Right renal pelvis (tissue), 4 donors: Measurements from ENCODE around the gene LAD1. TPM values are rescaled to one million over a fixed set of nuclear protein-coding genes. Genes with fewer than 3 reads are reported as not detected.

Source experiments
- DNase-seq, 4 donors: peaks; one replicate each; pipeline ENCODE4 v3.0.0-alpha.2; 2013; ENCODE audit warnings: low read depth in 4 of 4, low spot score in 3 of 4, missing footprints in 1 of 4
- polyA plus RNA-seq, 4 donors: library from polyadenylated mRNA; unstranded; fragments of 120-200 nt; gene quantifications; one replicate each; pipeline ENCODE4 v1.2.1, GENCODE V29; 2013; ENCODE audit not compliant: insufficient read length in 4 of 4

The LAD1 gene
- polyA plus RNA-seq, 4 donors = 26.8 to 36.9 (median 31.5) TPM

DNA sequence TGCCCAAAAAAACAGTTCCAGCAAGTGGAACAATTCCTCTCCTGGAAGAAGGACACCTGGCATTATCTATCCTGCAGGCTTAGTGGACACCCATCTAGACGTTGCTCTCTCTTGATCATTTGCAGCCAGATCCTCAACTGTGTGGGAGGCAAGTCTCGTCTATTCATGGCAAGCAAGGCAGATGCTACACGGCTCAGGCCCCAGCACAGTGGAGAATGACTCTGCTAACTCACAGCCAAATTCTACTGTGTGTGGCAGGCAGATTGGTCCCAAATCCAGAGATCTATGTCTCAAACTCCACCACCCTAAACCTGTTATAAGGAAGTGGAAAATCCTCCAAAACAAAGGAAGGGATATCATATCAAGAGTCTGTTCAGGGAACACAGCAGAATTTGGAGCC lies 28.6 kb downstream of the LAD1 start:
- no peak for DNase-seq

DNA sequence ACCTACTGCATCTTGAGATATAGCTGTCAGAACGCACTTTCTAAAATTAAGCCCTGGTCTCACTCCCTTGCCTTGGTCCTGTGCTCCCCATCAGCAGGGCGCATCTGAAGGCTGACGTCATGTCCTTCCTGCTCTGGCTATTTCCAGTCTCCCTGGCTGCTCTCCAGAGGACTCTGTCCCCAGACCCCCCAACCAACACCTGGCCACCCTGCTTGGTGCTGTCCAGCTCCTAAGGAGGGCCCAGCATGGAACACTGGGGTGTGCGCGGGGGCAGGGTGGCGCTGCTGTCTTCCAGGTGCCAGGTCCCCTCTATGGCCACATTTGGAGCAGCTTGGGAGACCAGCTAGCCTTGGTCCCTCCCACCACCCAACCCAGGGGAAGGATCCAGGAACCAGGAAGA lies 29.9 kb downstream of the LAD1 start:
- DNase-seq = no peak

DNA sequence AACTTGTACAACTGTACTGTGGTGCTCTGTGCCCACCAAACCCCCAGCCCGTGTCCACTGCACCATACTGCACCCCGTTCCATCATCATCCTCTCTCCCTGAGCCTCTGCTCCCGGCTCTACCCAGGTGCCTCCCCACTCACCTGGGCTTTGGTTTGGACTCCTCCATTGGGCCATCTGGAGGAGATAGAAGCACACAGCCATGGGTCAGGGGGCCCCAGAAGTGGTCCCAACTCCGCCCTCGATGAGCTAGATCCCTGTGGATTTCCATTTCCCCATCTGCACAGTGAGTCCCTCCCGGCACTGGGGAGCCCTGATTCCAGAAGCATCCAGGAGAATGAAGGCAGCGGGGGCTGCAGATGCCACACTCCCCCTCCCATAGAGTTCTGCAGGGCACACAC lies 32.4 kb downstream of the LAD1 start:
- DNase-seq = no peak

DNA sequence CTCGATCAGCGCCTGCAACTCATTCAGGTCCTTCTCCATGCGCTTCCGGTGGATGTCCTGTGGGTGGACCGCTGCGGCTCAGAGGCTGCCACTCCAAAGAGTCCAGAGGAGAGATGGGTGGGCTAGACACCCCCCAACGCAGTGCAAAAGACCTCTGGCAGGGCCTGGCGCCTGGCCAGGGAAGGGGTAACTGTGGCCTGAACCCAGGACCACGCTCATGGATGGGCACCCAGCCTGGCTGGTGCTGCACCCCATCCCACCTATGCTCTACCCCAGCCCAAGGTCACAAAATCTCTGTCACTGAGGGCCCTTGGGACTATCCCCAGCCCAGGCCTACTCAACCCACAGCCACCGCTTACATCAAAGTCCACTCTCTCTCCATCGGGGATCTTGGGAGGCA lies 33.9 kb downstream of the LAD1 start:
- no peak for DNase-seq

DNA sequence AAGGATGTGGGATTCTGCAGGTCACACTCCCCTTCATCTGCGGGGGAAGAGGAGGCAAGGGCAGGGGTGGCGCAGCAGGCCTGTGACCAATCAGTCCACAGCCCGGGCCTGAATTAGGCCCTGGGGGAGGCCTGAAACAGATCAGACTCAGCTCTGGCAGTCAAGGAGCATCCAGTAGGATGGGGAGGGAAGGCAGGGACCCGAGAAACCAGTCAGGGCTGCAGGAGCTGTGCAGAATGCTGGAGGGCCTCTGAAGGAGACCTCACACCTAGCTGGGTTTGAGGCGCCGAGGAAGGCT lies 34.4 kb downstream of the LAD1 start:
- no peak for DNase-seq

DNA sequence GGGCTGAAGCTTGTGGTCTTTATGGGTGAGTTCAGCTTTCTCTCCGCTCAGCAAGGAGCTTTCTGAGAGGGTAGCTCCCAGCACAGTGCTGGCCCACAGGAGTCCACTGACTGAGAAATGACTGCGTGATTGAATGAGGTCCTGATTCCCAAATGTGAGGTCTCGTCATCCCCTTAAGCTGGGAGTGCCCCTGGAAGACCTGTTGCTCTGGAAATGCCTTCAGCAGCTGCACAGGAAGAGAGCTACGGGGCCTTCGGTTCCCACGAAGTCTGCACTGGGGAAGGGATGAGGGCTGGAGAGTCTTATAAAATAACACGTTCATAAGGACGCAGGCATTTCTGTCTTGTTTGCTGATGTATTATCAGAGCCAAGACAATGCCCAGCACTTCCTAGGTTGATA lies 35.7 kb downstream of the LAD1 start:
- DNase-seq = no peak

DNA sequence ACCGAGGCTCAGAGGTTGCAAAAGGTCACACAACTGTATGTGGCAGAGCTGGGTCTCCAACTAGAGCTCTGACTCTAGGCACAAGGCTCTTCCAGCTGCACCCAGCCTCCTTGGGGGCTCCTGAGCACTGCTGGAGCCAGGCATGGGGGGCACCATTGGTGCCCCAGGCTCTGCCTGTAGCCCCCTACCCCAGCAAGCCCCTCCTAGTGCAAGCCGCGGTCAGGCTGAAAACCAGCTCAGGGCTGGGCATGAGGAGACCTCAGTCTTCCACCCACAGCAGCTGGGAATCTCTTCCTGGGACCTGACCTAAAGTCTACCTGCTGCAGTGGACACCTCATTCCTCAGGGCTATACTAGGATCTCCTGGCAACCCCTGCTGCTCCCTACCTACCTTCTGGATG lies 36.2 kb downstream of the LAD1 start:
- no peak for DNase-seq

DNA sequence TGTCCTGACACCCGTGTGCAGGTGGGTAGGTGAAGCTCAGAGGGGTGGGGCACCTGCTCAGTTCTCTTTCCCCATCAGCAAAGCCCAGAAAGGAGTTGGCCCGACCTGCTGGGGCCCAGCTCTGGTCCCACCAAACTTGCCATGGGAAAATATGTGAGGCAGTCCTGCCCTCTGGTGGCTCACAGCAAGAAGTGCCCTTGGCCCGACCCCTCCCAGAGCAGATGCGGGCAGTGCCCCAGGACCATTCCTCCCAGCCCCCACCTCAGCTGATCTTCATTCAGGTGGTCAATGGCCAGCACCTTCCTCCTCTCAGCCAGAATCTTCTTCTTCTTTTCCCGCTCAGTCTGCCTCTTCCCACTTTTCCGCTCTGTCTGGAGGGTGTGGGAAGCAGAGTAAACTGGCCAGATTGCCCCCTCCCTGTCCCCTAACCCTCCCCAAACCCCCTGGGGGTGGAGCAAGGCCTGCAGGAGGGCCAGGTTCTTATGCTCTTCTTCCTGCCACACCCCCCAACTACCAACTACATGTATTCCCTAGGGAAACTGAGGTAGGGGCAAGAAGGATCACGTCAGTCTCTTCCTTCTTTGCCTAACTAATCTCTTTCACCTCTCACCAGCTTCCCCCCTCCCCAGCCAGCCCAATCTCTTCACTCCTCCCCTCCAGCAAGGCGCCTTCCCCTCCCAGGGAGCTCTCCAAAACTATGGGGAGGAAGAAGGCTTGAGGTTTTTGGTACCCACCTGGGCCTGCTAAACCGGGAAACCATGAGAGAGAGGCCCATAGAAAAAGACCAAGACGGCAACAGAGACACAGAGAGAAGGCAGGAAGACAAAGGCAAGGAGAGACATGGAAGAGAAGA lies 37.2 kb downstream of the LAD1 start:
- DNase-seq = no peak

DNA sequence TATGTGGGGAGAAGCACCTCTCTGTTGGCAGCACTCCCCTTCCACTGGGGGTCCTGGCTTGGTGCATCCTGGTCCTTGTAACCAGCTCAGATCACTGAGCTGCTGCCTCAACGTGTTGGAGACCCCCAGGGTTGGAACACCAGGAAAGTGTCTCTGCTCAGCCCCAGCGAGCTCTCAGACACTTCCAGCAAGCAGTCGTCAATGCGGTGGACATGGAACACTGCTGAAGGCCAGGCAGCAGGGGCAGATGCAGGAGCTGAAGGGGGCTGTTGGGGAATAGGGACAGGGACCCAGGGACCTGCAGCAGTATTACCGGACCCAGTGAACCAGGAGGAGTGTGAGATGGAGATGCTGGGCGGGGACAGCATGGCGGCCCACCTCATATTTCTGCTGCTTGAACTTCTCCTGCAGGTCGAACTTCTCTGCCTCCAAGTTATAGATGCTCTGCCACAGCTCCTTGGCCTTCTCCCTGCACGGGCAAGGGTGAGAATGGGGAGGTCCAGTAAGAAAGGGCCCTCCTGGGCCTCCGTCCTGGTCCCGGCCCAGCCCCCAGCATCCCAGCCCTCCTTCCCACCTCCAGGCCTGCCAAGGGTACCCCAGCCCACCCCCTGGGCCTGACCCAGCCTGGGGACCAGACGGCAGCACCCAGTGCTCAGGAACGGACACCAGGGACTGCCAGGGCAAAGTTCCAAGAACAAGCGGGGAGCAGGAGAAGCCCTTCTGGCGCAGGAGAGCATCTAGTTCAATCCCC lies 38.0 kb downstream of the LAD1 start:
- no peak for DNase-seq

DNA sequence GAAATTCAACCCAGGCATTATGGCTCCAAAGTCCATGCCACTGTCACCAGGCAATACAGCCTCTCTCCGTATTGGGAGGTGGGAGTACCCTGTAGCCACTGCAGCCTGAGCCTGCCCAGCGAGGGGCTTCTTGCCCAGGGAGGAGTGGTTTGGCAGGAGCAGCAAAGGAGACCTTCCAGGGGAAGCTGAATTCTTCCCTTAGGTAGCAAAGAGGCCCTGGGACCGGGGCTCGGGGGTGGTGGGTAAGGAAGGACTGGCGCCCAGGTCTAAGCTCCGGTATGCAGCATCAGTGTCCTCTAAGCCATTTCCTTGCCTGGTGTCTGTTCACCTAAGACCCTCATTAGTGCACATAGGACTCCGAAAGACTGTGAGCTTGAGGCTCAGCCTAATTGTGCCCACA lies 38.6 kb downstream of the LAD1 start:
- no peak for DNase-seq

DNA sequence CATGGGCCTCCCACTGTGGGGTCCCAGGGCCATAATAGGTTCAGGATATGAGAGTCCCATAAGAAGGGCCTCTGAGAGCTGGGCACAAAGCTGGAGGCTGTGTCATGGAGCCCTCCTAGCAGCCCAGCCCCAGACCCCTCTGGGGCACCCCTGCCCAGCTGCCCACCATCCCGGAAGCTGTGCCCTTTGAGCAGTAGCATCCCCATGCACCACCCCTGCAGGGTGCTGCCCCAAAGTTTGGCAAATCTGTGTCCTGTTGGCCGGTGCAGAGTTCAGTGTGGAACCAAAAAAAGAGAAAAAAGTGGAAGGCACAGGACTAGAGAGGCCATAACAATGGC lies 39.3 kb downstream of the LAD1 start:
- DNase-seq = no peak

DNA sequence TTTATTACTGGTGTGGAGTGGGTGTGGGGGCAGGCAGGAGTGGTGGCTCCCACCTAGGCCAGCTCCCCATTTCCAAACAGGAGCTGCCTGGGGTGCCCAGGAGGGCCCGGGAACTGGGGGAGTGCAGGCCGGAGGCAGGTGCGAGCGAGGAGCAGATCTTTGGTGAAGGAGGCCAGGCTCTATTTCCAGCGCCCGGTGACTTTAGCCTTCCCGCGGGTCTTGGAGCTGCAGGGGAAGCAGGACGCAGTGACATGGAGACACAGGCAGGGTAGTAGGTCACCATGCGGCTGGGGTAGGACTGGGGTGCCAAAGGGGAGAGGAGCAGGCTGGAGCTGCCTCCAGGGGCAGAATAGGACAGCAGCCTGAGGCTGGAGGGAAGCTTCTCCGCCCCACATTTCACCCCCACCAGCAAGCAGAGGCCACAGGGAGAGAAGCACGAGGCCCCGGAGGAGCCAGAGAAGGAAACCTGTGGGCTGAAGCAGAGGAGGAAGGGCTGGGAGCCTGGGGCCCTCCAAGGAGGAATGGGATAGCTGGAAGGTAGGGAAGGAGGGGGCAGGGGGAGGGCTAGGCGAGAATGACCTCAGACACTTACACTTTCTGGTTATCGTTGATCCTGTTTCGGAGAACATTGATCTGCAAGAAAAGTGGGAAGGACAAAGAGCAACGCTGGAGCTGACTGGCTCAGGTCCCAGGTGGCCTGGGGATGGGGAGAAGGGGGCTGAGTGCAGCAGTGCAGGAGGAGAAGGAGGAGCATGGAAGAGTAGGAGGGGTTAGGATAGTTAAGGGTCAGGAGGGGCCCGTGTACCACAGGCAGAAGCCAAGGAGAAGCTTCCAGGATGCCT lies 39.9 kb downstream of the LAD1 start:
- no peak for DNase-seq

DNA sequence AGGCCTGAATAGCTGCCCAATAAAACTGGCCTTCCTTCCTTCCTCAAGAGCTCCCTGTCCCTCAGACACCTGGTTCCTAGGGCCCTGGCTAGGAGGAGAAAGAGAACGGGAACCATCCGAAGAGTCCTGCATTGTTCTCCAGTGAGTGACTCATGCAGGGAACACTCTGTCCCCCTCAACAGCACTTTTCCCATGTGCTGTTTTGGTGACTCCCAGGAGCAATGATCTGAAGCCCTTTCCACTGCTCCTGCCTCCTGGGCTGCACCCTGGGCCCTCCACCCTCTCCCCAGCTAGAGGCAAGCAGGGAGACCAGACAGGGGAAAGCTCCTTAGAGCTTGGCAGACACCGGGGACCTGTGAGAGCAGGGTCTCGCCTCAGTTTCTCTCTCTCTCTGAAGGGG lies 40.5 kb downstream of the LAD1 start:
- DNase-seq = no peak

DNA sequence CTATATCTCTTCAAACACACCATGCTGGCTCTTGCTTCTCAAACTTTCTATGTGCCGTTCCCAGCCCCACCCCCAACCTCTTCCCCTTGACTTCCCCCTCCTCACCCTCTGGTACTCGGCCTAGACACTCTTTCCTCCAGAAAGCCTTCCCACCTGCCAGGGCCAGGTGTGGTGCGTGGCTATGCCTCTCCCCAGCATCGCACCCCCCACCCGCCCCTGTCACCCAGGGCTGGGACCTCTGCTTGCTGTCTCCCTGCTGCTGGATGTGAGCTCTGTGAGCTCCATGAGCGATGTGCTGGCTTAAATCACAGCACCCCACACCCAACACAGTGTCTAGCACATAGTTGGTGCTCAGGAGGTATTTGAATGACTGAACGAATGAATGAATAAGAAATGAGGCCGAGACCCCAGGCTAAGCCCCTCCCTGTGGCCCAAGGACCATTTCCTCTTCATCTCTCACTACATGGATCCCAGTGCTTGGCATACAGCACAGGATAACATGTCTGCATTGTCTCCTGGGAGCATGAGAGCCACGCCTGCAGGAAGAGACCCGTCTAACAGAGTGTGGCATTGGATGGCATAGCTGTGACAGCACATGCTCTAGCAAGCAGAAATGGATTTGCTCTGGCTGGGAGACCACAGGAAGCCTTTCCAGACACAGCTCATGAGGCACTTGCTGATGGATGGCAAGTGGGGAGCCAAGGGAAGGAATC lies 41.3 kb downstream of the LAD1 start:
- DNase-seq = no peak

DNA sequence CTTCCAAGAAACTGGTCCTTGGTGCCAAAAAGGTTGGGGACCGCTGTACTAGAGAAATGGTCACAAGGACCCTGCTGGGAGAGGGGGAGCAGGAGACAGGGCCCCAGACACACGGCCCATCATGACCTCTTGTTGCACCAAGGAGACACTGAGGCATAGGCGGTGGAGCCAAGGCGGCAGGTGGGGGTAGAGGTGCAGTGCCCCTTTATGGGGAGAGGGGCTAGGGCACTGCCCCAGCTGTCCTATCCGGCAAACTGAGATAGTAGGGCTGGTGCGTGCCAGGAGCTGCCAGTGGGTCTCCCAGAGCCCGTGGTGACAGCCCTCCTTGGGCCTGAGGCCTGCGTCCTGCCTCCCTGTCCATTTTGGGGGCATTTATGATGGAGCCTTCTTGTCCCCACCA lies 41.9 kb downstream of the LAD1 start:
- no peak for DNase-seq

DNA sequence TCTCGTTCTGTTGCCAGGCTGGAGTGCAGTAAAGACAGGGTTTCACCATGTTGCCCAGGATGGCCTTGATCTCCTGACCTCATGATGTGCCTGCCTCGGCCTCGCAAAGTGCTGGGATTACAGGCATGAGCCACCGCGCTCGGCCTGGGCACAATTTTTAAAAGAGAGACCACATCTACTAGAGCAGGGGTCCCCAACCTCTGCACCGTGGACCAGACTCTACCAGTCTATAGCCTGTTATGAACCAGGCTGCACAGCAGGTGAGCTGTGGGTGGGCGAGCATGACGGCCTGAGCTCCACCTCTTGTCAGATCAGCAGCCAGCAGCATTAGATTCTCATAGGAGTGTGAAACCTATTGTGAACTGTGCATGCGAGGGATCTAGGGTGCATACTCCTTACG lies 42.4 kb downstream of the LAD1 start:
- DNase-seq = no peak

DNA sequence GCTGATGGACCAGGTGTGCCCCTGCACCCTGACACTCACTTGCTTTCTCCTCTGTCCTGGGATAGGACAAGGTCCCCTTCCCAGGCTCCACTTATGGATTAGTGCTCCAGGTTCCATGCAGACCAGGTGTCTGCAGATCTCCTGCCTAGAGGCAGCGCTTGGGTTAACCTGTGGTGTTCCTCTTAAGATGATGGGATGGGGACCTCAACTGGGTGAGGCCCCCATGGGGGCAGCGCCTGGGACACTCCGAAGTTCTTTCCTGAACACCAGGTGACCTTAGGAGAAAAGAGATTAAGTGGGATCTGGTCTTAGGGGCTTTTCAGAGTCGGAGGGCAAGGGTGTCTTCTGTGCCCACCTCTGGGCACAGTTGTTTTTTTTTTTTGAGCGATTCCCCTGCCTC lies 42.9 kb downstream of the LAD1 start:
- no peak for DNase-seq

DNA sequence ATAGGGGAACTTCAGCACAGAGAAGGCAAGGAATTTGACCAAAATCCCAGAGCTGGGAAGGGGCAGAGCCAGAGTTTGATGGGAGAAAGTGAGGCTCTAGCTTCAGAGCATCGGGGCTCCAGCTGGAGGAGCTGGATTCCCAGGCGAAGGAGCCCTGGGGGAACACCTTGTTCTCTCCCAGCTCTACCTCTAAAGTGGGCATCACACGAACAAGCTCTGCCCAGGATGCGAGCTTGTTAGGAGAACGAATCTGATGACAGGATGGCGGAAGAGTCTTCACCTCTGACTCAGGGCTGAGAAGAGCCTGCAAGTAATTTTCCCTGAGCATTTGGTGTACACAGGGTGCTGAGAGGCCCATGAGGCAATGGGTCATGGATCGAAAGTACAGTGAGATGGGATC lies 43.7 kb downstream of the LAD1 start:
- no peak for DNase-seq

DNA sequence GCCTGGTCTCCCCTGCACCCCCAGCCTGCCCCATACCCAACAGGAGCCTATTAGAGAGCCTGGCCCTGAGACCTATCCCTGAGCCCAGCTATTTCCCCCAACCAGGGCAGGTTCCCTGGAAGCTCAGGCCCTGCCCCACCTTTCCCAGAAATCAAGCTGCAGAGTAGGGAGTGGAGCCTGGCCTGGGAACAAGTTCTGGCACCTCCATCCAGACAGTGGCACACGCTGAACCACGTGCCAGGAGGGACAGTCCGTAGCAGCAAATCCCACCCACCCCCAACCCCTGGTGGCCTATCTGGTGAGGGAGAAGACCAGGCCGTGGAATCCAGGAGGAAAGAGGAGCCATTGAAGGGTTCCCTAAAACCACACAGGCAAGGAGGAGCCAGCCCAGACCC lies 44.2 kb downstream of the LAD1 start:
- DNase-seq = no peak

DNA sequence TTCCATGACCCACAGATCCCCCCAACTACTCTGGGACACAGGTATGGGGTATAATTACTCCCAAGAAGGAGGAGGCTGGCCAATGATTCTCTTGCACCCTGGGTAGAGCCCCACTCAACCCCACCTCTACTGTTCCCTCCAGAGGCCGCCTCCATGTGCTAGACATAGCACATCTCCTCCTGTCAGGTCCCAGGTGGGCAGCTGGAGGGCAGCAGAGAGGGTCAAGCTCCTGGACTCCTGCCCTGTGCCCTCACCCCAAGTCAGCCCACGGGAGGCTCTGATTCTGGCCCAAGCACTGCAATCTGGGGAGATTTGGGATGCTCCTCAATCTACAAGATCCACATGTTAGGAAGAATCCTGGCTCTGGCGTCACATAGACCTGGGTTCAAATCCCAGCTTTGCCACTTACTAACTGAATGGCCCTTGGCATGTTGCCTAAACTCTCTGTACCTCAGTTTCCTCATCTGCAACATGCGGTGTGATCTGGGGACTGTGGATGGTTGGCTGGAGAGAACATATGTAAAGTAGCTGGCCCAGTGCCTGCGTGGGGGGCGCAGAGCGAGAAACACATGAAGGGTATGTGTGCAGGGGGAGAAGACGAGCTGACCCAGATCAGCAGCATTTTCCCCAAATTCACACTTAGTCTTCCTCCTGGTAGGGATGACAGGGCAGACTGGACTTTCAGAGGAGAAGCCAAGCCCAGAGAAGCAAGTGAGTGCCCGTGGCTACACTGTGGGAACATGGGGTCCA lies 44.8 kb downstream of the LAD1 start:
- no peak for DNase-seq
